Stimulated activated CD8-positive, alpha-beta memory T cell treated with anti-CD3 and anti-CD28 coated beads, Interleukin-12 subunit alpha, Interleukin-12 subunit beta, amount 100 ng/mL, for 1 hour (primary cell): ENCODE results near the gene ZSCAN10.
"Not testable (repeated sequence)": the region's sequence is repeated elsewhere in the genome, so short reads cannot be mapped to it uniquely, and the experiment has no call there.

Experiments used
- DNase-seq: peaks from one replicate; pipeline ENCODE4 v3.0.0-alpha.2; 2020; ENCODE audit warnings: low read depth

The ZSCAN10 gene

GRCh38 chr16:3085868-3086595 lies 13.1 kb downstream of the ZSCAN10 start:
- no peak for DNase-seq

- DNase-seq = no peak
Measured at GRCh38 chr16:3084969-3085670, 14.0 kb downstream of the ZSCAN10 start.

GRCh38 chr16:3084491-3084890 lies 14.6 kb downstream of the ZSCAN10 start:
- DNase-seq = no peak

GRCh38 chr16:3083408-3083807 lies 15.7 kb downstream of the ZSCAN10 start:
- not testable (repeated sequence) for DNase-seq

GRCh38 chr16:3081957-3082356 lies 17.1 kb downstream of the ZSCAN10 start:
- DNase-seq = not testable (repeated sequence)

- DNase-seq = no peak
Measured at GRCh38 chr16:3080024-3080423, 19.1 kb downstream of the ZSCAN10 start.

GRCh38 chr16:3076577-3076976 lies 22.5 kb downstream of the ZSCAN10 start:
- DNase-seq = no peak

GRCh38 chr16:3075946-3076345 lies 23.1 kb downstream of the ZSCAN10 start:
- not testable (repeated sequence) for DNase-seq

GRCh38 chr16:3075523-3075915 lies 23.6 kb downstream of the ZSCAN10 start:
- DNase-seq = no peak

- peak; percentile 62 for DNase-seq
Measured at GRCh38 chr16:3074860-3075522, 24.1 kb downstream of the ZSCAN10 start.

GRCh38 chr16:3073448-3073847 lies 25.6 kb downstream of the ZSCAN10 start:
- DNase-seq = no peak

- not testable (repeated sequence) for DNase-seq
Measured at GRCh38 chr16:3072576-3073263, 26.4 kb downstream of the ZSCAN10 start.

GRCh38 chr16:3072148-3072547 lies 26.9 kb downstream of the ZSCAN10 start:
- not testable (repeated sequence) for DNase-seq

- DNase-seq = no peak
Measured at GRCh38 chr16:3071655-3072054, 27.4 kb downstream of the ZSCAN10 start.

GRCh38 chr16:3070608-3071111 lies 28.4 kb downstream of the ZSCAN10 start:
- no peak for DNase-seq

- not testable (repeated sequence) for DNase-seq
Measured at GRCh38 chr16:3069146-3069545, 29.9 kb downstream of the ZSCAN10 start.

GRCh38 chr16:3068487-3068886 lies 30.6 kb downstream of the ZSCAN10 start:
- no peak for DNase-seq

- DNase-seq = no peak
Measured at GRCh38 chr16:3066440-3066748, 32.7 kb downstream of the ZSCAN10 start.

GRCh38 chr16:3065742-3066439 lies 33.2 kb downstream of the ZSCAN10 start:
- DNase-seq = no peak

GRCh38 chr16:3065069-3065741 lies 33.9 kb downstream of the ZSCAN10 start, which contains the start of gene IL32:
TSS of gene IL32 (plus strand) at chr16:3065640. CDS start at chr16:3065812, 172 bp downstream.
- peak; percentile 51 for DNase-seq
